GM10248 (cell line): ENCODE results near the gene PFN1.

Experiments used
- CTCF ChIA-PET: fragments of 300-600 bp; sonication (Branson Sonifier 250); formaldehyde crosslinking; extraction: SDS; loops from one replicate; lab custom pipeline; 2021; ENCODE audit warnings: antibody characterized with exemption; lab: Yijun Ruan, JAX
- POLR2A ChIA-PET: fragments of 350-650 bp; sonication (Branson Sonifier 250); formaldehyde crosslinking; extraction: SDS; loops from one replicate; lab custom pipeline; 2020; ENCODE audit warnings: antibody characterized with exemption; lab: Yijun Ruan, JAX
- DNase-seq: peaks from one replicate; pipeline ENCODE4 v3.0.0; 2012; ENCODE audit errors: extremely low spot score
- TF ChIP-seq, protein P1 (sequence below): IDR thresholded peaks from 2 replicates; pipeline ENCODE4 v1.5.1; 2012; ENCODE audit warnings: mild to moderate bottlenecking, low read depth; ENCODE audit errors: extremely low read depth, missing control alignments, control extremely low read depth

The PFN1 gene

DNA sequence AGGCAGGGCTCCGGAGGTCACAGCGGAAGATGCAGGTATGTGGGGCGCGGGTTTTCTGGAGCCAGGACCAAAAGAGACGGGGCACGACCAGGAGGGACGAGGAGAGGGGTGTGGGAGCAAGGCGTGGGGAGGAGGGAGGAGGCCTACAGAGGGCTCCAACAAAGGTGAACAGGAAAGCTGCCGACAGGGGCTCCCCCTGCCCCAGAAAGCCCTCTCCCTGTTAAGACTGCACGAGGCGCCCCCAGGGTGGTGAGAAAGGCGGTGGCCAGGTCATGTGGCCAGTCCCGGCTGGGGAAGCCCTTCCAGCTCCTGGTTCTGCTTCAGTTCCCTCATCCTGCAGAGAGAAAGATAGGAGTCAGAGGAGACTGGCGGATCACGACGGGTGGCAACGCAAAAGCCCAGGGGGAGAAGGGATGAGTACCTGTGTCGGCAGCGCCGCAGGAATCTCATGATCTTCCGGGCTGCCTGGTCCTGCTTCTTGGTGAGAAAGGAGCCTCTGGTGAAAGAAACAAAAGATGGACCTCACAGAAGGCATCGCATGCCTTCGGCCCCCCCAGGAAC lies 20.2 kb upstream of the PFN1 start:
- no peak for DNase-seq

DNA sequence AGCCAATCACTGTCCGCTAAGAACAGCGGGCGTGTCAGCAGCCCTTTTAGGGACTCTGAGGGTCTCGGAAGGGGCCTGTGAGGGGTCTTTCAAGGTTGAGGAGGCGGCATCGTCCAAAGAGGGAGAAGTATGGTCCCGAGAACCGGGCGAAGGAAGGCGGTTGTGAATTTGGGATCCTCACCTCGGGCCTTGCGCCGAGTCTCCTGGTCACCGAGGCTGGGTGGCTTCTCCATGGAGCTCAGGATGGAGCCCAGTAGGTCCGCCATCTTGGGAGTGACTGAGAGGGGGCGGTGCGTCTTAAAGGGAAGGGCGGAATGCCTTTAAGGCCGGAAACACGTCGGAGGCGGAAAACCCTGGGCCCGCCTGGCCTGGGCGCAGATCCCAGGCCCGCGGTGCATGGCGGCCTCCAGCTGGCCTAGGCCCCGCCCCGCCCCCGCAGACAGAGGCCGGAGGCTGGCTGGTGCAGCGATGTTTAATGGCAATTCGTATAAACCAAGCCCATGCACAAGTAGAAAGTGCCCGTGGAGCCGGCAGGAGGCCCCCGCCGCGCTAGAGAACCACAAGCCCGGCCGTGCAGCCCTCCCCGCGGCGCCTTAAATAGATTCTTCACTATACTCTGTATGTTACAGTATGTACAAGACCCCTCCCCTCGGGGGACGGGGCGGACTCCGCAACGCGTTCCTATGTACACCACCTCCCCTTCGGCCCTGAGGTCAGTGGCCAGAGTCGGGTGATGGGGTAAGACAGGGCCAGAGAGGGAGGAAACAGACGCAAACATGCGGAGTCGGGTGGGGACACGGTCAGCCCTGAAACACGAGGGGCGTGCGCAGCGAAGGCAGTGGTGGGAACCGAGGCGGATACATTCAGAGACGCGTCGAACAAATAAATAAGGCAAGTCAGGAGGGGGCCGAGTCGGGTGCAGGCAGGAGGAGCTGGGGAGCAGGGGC lies 19.5 kb upstream of the PFN1 start, which contains the start of gene SPAG7:
SPAG7 (minus strand) TSS at position 279 of the 947 bp plus-strand sequence; CDS start at position 266, 13 bp downstream.
- ChIA-PET POLR2A (interaction anchor here (0.5 to 2.7 kb wide), 13 partner anchors 10 to 405 kb away, joined by 3 to 34 read pairs (median 4); partner anchors contain the start of genes ENO3, INCA1, PFN1 and RNF167), CTCF (interaction anchor here (1.1 to 5.5 kb wide), 14 partner anchors 11 to 270 kb away, joined by 3 to 47 read pairs (median 8); partner anchors contain the start of genes ARRB2, CAMTA2, CHRNE and RNF167)
- DNase-seq, result peak; percentile 96
- TF ChIP-seq, protein P1, sequence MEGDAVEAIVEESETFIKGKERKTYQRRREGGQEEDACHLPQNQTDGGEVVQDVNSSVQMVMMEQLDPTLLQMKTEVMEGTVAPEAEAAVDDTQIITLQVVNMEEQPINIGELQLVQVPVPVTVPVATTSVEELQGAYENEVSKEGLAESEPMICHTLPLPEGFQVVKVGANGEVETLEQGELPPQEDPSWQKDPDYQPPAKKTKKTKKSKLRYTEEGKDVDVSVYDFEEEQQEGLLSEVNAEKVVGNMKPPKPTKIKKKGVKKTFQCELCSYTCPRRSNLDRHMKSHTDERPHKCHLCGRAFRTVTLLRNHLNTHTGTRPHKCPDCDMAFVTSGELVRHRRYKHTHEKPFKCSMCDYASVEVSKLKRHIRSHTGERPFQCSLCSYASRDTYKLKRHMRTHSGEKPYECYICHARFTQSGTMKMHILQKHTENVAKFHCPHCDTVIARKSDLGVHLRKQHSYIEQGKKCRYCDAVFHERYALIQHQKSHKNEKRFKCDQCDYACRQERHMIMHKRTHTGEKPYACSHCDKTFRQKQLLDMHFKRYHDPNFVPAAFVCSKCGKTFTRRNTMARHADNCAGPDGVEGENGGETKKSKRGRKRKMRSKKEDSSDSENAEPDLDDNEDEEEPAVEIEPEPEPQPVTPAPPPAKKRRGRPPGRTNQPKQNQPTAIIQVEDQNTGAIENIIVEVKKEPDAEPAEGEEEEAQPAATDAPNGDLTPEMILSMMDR, result no peak

More for the DNA sequence above, 20.2 kb upstream of the PFN1 start:
- CTCF ChIA-PET, result interaction anchor here (1.0 to 5.5 kb wide), 3 partner anchors 12 to 93 kb away, joined by 3 to 47 read pairs (median 9); partner anchors contain the start of gene CAMTA2
- TF ChIP-seq, protein P1, result no peak
- POLR2A ChIA-PET, result interaction anchor here (0.5 to 2.0 kb wide), 2 partner anchors 13 to 15 kb away, joined by 4 to 6 read pairs; no protein-coding TSS in a partner anchor

DNA sequence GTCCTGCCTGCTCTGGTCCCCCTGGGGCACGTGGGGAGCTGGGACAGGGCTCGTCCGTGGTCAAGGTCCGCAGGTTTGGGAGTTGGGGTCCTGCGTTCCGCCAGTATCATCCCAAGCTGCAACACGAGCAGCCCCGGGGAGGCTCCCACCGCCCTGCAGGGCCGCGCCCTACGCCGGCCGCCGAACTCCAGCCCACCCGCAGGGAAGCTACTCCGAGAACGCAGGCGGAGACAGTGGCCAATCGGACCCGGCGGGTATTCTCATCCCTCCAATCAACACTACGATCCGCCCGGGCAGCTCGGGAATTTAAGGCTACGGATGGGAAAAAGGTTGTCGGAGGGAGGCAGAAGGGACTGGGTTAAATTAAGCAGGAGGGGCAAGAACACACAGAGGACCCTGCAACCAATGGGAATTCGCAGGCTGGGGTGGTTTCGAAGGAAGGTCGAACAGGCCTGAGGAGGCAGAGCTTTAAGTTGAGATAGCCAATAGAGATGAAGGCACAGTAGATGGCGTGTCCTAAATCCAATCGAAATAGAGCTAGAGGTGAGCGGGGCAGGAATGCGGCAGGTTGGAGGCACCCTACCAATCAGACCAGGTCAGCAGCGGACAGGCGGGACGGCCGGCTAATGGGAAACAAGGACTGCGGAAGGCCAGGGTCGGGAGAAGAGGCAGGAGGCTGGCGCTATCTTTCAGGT lies 18.7 kb upstream of the PFN1 start:
- TF ChIP-seq, protein P1, result no peak
- ChIA-PET POLR2A (interaction anchor here (0.6 to 2.7 kb wide), 12 partner anchors 9 to 405 kb away, joined by 3 to 34 read pairs (median 5); partner anchors contain the start of genes ENO3, INCA1, PFN1 and RNF167), CTCF (interaction anchor here (1.1 to 5.5 kb wide), 14 partner anchors 10 to 271 kb away, joined by 3 to 47 read pairs (median 8); partner anchors contain the start of genes ARRB2, CAMTA2, CHRNE and RNF167)

DNA sequence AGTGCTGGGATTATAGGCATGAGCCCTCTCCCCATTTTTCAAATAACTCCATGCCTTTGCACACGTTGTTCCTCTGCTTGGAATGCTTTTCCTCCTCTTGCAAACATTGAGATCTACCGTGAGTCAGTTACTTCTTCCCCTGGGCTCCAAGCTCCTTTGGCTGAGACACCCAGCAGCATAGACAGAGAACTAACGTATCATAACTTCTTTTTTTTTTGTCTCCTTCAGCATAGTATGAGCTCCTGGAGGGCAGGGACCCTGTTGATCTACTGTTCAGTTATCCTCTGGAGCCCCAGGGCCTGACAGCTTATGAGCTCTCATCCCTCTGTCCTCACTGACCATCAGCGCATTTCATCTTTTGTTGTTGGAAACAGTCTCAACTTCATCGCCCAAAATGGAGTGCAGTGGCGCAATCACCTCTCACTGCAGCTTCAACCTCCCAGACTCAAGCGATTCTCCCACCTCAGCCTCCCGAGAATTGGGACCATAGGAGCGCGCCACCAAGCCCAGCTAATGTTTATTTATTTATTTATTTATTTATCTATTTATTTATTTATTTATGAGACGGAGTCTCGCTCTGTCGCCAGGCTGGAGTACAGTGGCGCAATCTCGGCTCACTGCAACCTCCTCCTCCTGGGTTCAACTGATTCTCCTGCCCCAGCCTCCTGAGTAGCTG lies 17.1 kb upstream of the PFN1 start:
- POLR2A ChIA-PET, result interaction anchor here (2.3 to 2.7 kb wide), 3 partner anchors 10 to 25 kb away, joined by 9 to 34 read pairs (median 25); partner anchors contain the start of genes ENO3, PFN1, RNF167 and SLC25A11
- no peak for DNase-seq
- CTCF ChIA-PET, result interaction anchor here (1.0 to 3.3 kb wide), 6 partner anchors 8 to 56 kb away, joined by 4 to 35 read pairs (median 10); partner anchors contain the start of gene CAMTA2
- TF ChIP-seq, protein P1, result no peak

More for the DNA sequence above, 18.7 kb upstream of the PFN1 start:
- DNase-seq, result peak; percentile 97

DNA sequence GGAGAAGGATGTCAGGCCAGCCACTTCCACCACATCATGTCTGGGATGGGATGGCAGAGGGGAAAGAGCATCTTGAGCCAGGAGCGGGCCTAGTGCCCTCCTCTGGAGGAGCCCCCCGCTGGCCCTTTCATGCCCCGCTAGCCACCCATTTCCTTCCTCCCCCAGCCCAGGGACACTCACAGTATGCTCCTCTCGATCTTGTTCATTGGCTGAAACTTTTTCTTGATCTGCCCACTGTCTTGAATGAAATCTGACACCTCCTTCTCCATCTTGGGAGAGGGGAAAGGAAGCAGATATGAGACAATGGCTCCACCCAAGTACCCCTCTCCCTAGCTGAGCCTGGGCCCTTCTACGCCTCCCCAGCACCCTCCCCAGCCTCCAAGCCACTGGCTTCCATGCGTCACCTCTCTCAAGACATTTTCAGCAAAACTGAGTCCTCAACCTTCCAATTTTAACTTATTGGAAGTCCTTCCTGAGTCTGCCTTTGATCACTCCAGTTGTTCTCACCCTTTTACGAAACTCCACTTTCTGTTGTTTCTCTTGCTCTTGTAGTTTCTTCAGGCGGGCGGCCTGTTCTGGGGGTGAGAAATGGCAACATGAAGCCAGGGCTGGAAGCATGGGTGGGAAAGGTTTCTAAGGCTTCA lies 12.1 kb upstream of the PFN1 start:
- DNase-seq, result no peak
- ChIA-PET POLR2A (interaction anchor here (0.7 kb wide), 1 partner anchor 176 kb away, joined by 4 read pairs; no protein-coding TSS in a partner anchor), CTCF (interaction anchor here (1.1 kb wide), 1 partner anchor 52 kb away, joined by 3 read pairs; no protein-coding TSS in a partner anchor)
- TF ChIP-seq, protein P1, result no peak
